ENCODE measurements around the gene SOX15.

The SOX15 gene

GRCh38 chr17:7593296-7593695 lies 3.4 kb upstream of the SOX15 start:
- Histone ChIP-seq H3K27me3 (ENCODE audit: control insufficient read depth, insufficient read depth, low read length) (no peaks in the 10 kb centered on the region), H3K9me3 (ENCODE audit: control insufficient read depth, insufficient read depth, low read length) (no peaks in the 10 kb centered on the region), H3K9ac (ENCODE audit: low read depth, low read length) (no peak overlapping the region), H3K4me1 (ENCODE audit: control insufficient read depth, insufficient read depth, low read length) (peaks cover 5% of the 10 kb centered on the region), H3K4me3 (ENCODE audit: low read depth, low read length) (no peak overlapping the region), H3K36me3 (ENCODE audit: control insufficient read depth, insufficient read depth, low read length) (peaks cover 42% of the 10 kb centered on the region)

DNA sequence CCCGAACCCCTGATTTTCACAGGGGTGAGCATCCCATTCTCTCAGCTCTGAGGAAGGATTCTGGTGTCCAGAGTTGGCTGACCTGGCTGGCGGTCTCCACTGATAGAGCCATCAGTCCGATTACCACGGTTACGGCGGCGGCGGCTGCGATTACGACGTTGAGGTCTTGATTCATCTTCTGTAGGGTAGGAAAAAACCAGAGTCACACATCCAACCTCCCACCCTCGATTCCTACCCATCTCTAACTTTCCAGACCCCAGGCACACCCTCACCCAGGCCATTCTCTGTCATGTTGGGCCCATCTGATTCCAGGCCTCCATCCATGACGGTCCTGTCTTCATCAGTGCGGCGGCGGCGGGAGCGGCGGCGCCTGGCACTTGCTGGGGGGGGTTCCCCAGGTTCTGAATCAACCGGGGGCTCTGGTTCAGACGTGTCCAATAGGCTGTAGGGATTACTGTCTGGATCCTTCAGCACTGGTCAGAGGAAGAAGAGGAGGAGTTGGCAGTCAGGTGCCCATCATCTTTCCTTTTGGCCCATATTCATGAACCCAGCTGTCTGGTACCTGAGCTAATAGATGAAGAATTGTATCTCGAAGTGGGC lies 2.6 kb upstream of the SOX15 start:
- Histone ChIP-seq H3K9ac (ENCODE audit: low read depth, low read length) (no peak overlapping the region), H3K9me3 (ENCODE audit: control insufficient read depth, insufficient read depth, low read length) (no peaks in the 10 kb centered on the region), H3K4me3 (ENCODE audit: low read depth, low read length) (no peak overlapping the region), H3K4me1 (ENCODE audit: control insufficient read depth, insufficient read depth, low read length) (peaks cover 8% of the 10 kb centered on the region), H3K27me3 (ENCODE audit: control insufficient read depth, insufficient read depth, low read length) (no peaks in the 10 kb centered on the region), H3K36me3 (ENCODE audit: control insufficient read depth, insufficient read depth, low read length) (peaks cover 47% of the 10 kb centered on the region)

GRCh38 chr17:7591596-7591995 lies 1.7 kb upstream of the SOX15 start:
- Histone ChIP-seq H3K4me1 (ENCODE audit: control insufficient read depth, insufficient read depth, low read length) (peaks cover 8% of the 10 kb centered on the region), H3K36me3 (ENCODE audit: control insufficient read depth, insufficient read depth, low read length) (peaks cover 57% of the 10 kb centered on the region), H3K4me3 (ENCODE audit: low read depth, low read length) (no peak overlapping the region), H3K27me3 (ENCODE audit: control insufficient read depth, insufficient read depth, low read length) (no peaks in the 10 kb centered on the region), H3K9ac (ENCODE audit: low read depth, low read length) (no peak overlapping the region), H3K9me3 (ENCODE audit: control insufficient read depth, insufficient read depth, low read length) (no peaks in the 10 kb centered on the region)

DNA sequence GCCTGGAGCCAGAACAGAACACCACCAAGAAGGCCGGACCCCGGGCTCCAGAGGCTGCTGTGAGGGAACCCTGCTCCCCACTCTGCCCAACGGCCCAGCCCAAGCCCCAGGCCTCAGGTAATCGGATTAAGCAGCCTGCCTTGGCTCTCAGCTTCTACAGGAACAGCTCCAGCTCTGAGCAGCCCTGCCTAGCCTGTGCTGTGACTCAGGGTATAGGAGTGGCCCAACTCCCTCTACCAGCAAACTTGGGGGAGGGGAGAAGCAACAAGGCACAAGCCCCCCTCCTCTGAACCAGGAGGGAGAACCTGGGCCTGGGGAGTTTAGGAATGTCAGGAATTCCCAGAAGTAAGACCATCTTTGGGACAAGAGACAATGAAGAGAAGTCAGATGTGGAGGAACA lies 849 bp upstream of the SOX15 start:
- H3K36me3 ChIP-seq (ENCODE audit: control insufficient read depth, insufficient read depth, low read length), result peaks cover 55% of the 10 kb centered on the region

GRCh38 chr17:7589204-7589868 lies 558 bp downstream of the SOX15 start:
- peak overlapping the region; percentile 87 for H3K9ac ChIP-seq (ENCODE audit: low read depth, low read length)
- H3K36me3 ChIP-seq (ENCODE audit: control insufficient read depth, insufficient read depth, low read length), result peaks cover 43% of the 10 kb centered on the region
- H3K9me3 ChIP-seq (ENCODE audit: control insufficient read depth, insufficient read depth, low read length), result no peaks in the 10 kb centered on the region
- H3K4me3 ChIP-seq (ENCODE audit: low read depth, low read length), result peak overlapping the region; percentile 73
- no peaks in the 10 kb centered on the region for H3K27me3 ChIP-seq (ENCODE audit: control insufficient read depth, insufficient read depth, low read length)
- H3K4me1 ChIP-seq (ENCODE audit: control insufficient read depth, insufficient read depth, low read length), result peaks cover 10% of the 10 kb centered on the region

More for the DNA sequence above, 849 bp upstream of the SOX15 start:
- H3K27me3 ChIP-seq (ENCODE audit: control insufficient read depth, insufficient read depth, low read length), result no peaks in the 10 kb centered on the region
- peaks cover 8% of the 10 kb centered on the region for H3K4me1 ChIP-seq (ENCODE audit: control insufficient read depth, insufficient read depth, low read length)
- H3K4me3 ChIP-seq (ENCODE audit: low read depth, low read length), result peak overlapping the region; percentile 35
- peak overlapping the region; percentile 73 for H3K9ac ChIP-seq (ENCODE audit: low read depth, low read length)
- no peaks in the 10 kb centered on the region for H3K9me3 ChIP-seq (ENCODE audit: control insufficient read depth, insufficient read depth, low read length)

- Histone ChIP-seq H3K9ac (ENCODE audit: low read depth, low read length) (peak overlapping the region; percentile 87), H3K27me3 (ENCODE audit: control insufficient read depth, insufficient read depth, low read length) (no peaks in the 10 kb centered on the region), H3K4me3 (ENCODE audit: low read depth, low read length) (peak overlapping the region; percentile 73), H3K9me3 (ENCODE audit: control insufficient read depth, insufficient read depth, low read length) (no peaks in the 10 kb centered on the region), H3K4me1 (ENCODE audit: control insufficient read depth, insufficient read depth, low read length) (peaks cover 11% of the 10 kb centered on the region), H3K36me3 (ENCODE audit: control insufficient read depth, insufficient read depth, low read length) (peaks cover 40% of the 10 kb centered on the region)
Observed at GRCh38 chr17:7588553-7589203, 1.2 kb downstream of the SOX15 start.

DNA sequence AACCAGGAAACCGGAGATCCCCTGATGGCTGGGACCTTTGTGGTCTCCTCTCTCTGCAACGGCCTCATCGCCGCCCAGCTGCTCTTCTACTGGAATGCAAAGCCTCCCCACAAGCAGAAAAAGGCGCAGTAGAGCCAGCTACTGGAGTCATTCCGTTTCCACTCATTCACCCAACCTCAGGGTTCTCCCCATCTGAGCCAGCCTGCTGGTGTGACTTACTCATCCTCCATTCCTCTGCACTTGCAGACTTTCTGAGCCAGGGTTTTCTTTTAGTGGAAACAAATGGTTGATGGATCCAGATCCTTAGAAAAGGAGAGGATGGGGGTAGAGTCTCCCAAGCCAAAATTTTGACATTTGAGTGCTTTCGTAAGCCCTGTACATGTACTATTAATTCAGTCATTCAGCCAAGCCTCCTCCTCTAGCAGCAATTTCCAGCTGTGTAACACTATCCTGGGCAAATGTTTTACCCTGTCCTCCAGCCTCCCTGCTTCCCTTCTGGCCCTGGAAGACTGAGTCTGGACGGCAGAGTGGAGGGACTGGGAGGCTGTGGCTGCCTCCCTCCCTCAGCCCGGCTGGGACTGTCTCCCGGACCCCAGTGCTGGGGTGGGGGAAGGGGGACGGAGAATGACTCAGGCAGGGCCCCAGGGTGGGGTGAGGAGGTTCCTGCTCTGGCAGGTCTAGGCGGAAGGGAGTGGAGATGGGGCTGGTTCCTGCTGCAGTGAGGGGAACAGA lies 2.3 kb downstream of the SOX15 start:
- peaks cover 29% of the 10 kb centered on the region for H3K36me3 ChIP-seq (ENCODE audit: control insufficient read depth, insufficient read depth, low read length)
- peak overlapping the region; percentile 73 for H3K4me3 ChIP-seq (ENCODE audit: low read depth, low read length)
- H3K9me3 ChIP-seq (ENCODE audit: control insufficient read depth, insufficient read depth, low read length), result no peaks in the 10 kb centered on the region
- H3K27me3 ChIP-seq (ENCODE audit: control insufficient read depth, insufficient read depth, low read length), result no peaks in the 10 kb centered on the region
- no peak overlapping the region for H3K9ac ChIP-seq (ENCODE audit: low read depth, low read length)
- peaks cover 11% of the 10 kb centered on the region for H3K4me1 ChIP-seq (ENCODE audit: control insufficient read depth, insufficient read depth, low read length)

GRCh38 chr17:7586673-7587419 lies 3.0 kb downstream of the SOX15 start:
- no peak overlapping the region for H3K9ac ChIP-seq (ENCODE audit: low read depth, low read length)

DNA sequence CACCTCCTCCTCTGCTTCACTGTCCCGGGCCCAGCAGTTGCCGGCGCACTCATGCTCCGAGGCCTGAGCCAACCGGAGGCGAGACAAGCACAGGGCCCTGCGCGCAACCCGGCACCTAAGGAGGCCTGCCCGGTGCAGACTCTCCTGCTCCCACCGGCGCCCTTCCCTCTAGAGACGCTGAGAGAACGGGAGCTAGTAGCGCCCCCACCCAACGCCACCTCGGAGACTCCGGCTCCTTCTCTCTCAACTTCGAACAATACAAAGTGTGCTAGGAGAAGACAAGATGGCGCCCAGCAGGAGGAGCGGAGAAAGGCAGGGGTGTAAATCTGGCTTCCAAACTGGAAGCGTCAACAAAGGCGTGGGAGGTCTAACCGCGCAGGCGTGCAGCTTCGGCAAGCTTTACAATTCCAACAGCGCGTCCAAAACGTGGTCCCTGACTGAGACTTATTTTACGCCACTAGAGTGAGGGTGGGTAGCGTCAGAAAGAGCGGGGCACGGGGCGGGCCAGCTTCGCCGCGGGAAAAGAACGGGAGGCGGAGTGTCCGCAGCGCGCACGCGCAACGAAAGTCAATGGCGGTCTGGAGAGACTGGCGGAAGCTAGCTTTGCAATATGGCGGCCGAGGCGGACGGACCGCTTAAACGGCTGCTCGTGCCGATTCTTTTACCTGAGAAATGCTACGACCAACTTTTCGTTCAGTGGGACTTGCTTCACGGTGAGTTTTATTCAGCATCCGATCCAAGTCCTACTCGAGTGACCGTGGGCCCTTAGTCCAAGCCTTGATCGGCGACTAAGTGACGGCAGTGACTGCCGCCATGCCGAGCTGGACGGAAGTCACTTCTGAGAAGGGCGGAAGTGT lies 6.4 kb downstream of the SOX15 start, which contains the start of gene MPDU1:
TSS of gene MPDU1 (plus strand) at position 600 of the 857 bp plus-strand sequence. CDS start at position 611, 11 bp downstream.
- Histone ChIP-seq H3K4me1 (ENCODE audit: control insufficient read depth, insufficient read depth, low read length) (peaks cover 6% of the 10 kb centered on the region), H3K36me3 (ENCODE audit: control insufficient read depth, insufficient read depth, low read length) (peaks cover 18% of the 10 kb centered on the region), H3K9me3 (ENCODE audit: control insufficient read depth, insufficient read depth, low read length) (no peaks in the 10 kb centered on the region), H3K4me3 (ENCODE audit: low read depth, low read length) (peak within 1 kb of the TSS; percentile 96), H3K27me3 (ENCODE audit: control insufficient read depth, insufficient read depth, low read length) (no peaks in the 10 kb centered on the region), H3K9ac (ENCODE audit: low read depth, low read length) (peak within 1 kb of the TSS; percentile 100)

More at GRCh38 chr17:7586673-7587419, 3.0 kb downstream of the SOX15 start:
- Histone ChIP-seq H3K27me3 (ENCODE audit: control insufficient read depth, insufficient read depth, low read length) (no peaks in the 10 kb centered on the region), H3K36me3 (ENCODE audit: control insufficient read depth, insufficient read depth, low read length) (peaks cover 22% of the 10 kb centered on the region), H3K4me1 (ENCODE audit: control insufficient read depth, insufficient read depth, low read length) (peaks cover 11% of the 10 kb centered on the region), H3K9me3 (ENCODE audit: control insufficient read depth, insufficient read depth, low read length) (no peaks in the 10 kb centered on the region), H3K4me3 (ENCODE audit: low read depth, low read length) (peak overlapping the region; percentile 73)

DNA sequence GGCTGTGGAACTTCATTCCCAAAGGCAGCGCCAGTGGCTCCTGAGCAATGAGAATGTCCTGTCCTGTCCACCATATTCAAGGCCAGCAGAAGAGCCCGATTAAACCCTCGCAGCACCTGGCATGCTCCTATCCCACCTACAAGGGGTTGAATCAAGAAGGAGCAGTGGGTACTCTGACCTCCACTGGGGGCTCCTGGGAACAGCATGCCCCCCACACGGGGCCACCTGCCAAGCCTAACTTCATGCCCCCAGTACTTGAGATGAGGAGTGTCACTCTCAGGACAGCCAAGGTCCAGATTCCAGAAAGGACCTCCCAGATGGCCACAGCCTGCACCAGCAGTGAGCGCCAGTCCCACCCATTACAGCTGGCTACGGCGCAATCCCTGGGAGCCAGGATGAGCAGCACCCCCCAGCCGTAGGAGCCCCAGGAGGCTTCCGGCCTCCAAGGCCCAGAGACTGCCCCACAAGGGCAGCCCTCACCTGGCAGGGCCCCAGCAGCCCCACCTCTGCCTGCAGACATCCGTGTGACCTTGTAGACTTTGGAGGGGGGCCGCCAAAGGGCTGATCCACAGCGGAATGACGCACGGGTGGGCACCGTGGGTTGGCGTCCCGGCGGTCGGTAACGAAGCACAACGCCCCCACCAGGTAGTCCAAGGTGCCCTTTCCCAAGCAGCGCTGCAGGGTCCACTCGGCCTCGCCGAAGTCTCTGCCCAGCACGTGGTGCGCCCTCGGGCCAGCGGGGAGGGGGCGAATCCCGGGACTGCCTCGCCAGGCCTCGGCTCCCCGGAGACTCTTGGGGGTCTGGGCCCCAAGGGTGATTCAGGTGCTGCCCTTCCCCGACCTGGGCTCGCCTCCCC lies 7.3 kb downstream of the SOX15 start:
- Histone ChIP-seq H3K36me3 (ENCODE audit: control insufficient read depth, insufficient read depth, low read length) (peaks cover 20% of the 10 kb centered on the region), H3K9me3 (ENCODE audit: control insufficient read depth, insufficient read depth, low read length) (no peaks in the 10 kb centered on the region), H3K27me3 (ENCODE audit: control insufficient read depth, insufficient read depth, low read length) (no peaks in the 10 kb centered on the region), H3K9ac (ENCODE audit: low read depth, low read length) (peak overlapping the region; percentile 100), H3K4me3 (ENCODE audit: low read depth, low read length) (peak overlapping the region; percentile 96), H3K4me1 (ENCODE audit: control insufficient read depth, insufficient read depth, low read length) (peaks cover 5% of the 10 kb centered on the region)
